GM12878 (cell line): ENCODE data around the gene ADAMTS16. TPM values are rescaled to one million over a fixed set of nuclear protein-coding genes. Genes with fewer than 3 reads are reported as not detected.

Source experiments
- ATAC-seq: fragments of 200-7000 bp; cut with Tn5 transposase; 3 replicates; pipeline ENCODE4 v1.9.1; 2020; ENCODE audit warnings: mild to moderate bottlenecking, moderate library complexity
- BruUV-seq: library from RNA; stranded (reverse); fragments of 400-500 nt; replicated peaks from 2 replicates; lab custom pipeline; 2021; lab: Mats Ljungman, UMichigan
- CTCF ChIA-PET: fragments of 300-600 bp; sonication (Branson Sonifier 250); formaldehyde crosslinking; extraction: SDS; loops from one replicate; lab custom pipeline; 2021; ENCODE audit warnings: inconsistent platforms; lab: Yijun Ruan, JAX
- POLR2A ChIA-PET: fragments of 350-600 bp; formaldehyde crosslinking; extraction: SDS; loops from one replicate; lab custom pipeline; 2021; ENCODE audit warnings: inconsistent platforms; lab: Charles Lee
- RAD21 ChIA-PET: fragments of 300-600 bp; sonication (Branson Sonifier 250); formaldehyde crosslinking; loops from one replicate; lab custom pipeline; 2023; ENCODE audit warnings: antibody characterized with exemption; ENCODE audit not compliant: unreplicated experiment; lab: Charles Lee
- SMC1A ChIA-PET: fragments of 300-600 bp; sonication (Branson Sonifier 250); formaldehyde crosslinking; loops from one replicate; lab custom pipeline; 2023; ENCODE audit not compliant: unreplicated experiment, uncharacterized antibody; lab: Charles Lee
- DNase-seq: peaks from one replicate; pipeline ENCODE4 v3.0.0-alpha.2; 2011; ENCODE audit warnings: low read depth, low spot score
- FAIRE-seq: peaks from 3 replicates; lab custom pipeline; 2011; peaks lifted over from hg19 to GRCh38; lab: Jason Lieb, UNC
- H2AFZ ChIP-seq: 2 replicates; pipeline ENCODE4 v1.6.0; 2011; ENCODE audit warnings: low read depth, low read length, control low read depth; ENCODE audit not compliant: control insufficient read depth
- H3K27ac ChIP-seq: 2 replicates; pipeline ENCODE4 v1.5.1; 2011; ENCODE audit warnings: control low read depth; ENCODE audit not compliant: control insufficient read depth, insufficient read depth
- H3K27me3 ChIP-seq, 2 experiments: replicated peaks in 1 of 2; 2 replicates each; pipeline versions ENCODE4 v1.6.0 to v1.6.1; 2011; ENCODE audit warnings: low read length in 1 of 2; ENCODE audit not compliant: control insufficient read depth in 2 of 2, insufficient read depth in 2 of 2
- H3K36me3 ChIP-seq, 2 experiments: 2 replicates each; pipeline ENCODE4 v1.5.1; 2011; ENCODE audit warnings: low read length in 1 of 2; ENCODE audit not compliant: control insufficient read depth in 2 of 2, insufficient read depth in 2 of 2
- H3K4me1 ChIP-seq: 2 replicates; pipeline ENCODE4 v1.6.1; 2011; ENCODE audit warnings: mild to moderate bottlenecking, low read length, moderate library complexity, mixed read lengths; ENCODE audit not compliant: control insufficient read depth, insufficient read depth
- H3K4me2 ChIP-seq: 2 replicates; pipeline ENCODE4 v1.6.0; 2011; ENCODE audit warnings: control low read depth; ENCODE audit not compliant: control insufficient read depth, insufficient read depth
- H3K4me3 ChIP-seq: fragments of 200-600 bp; sonication (generic); 2 replicates; pipeline ENCODE4 v1.5.1; 2016
- H3K79me2 ChIP-seq: 2 replicates; pipeline ENCODE4 v1.6.0; 2011; ENCODE audit warnings: low read length; ENCODE audit not compliant: control insufficient read depth, insufficient read depth
- H3K9ac ChIP-seq: 2 replicates; pipeline ENCODE4 v1.8.0; 2011; ENCODE audit warnings: low read length, control low read depth, mixed read lengths; ENCODE audit not compliant: control insufficient read depth, insufficient read depth
- H3K9me3 ChIP-seq: replicated peaks from 3 replicates; pipeline ENCODE4 v1.5.1; 2011; ENCODE audit warnings: mild to moderate bottlenecking, low read length; ENCODE audit not compliant: control insufficient read depth, insufficient read depth
- H4K20me1 ChIP-seq: 2 replicates; pipeline ENCODE4 v1.6.0; 2011; ENCODE audit not compliant: control insufficient read depth, insufficient read depth
- BRCA1 ChIP-seq: IDR thresholded peaks from 2 replicates; pipeline ENCODE4 v1.6.1; 2011; ENCODE audit warnings: low read depth, low read length, improper control_type of control experiment
- JUNB ChIP-seq: IDR thresholded peaks from 2 replicates; pipeline ENCODE4 v1.6.1; 2016; ENCODE audit warnings: antibody characterized with exemption, mild to moderate bottlenecking
- KDM1A ChIP-seq: fragments of 200-600 bp; sonication (generic); IDR thresholded peaks from 2 replicates; pipeline ENCODE4 v1.6.1; 2016; ENCODE audit warnings: borderline replicate concordance
- MTA3 ChIP-seq: IDR thresholded peaks from 2 replicates; pipeline ENCODE4 v1.6.1; 2012; ENCODE audit warnings: low read length, inconsistent platforms, borderline replicate concordance
- PKNOX1 ChIP-seq: fragments of 450-650 bp; IDR thresholded peaks from 2 replicates; pipeline ENCODE4 v1.6.1; 2016; ENCODE audit warnings: mild to moderate bottlenecking
- RB1 ChIP-seq: fragments of 450-650 bp; formaldehyde crosslinking; IDR thresholded peaks from 2 replicates; pipeline ENCODE4 v1.6.1; 2017; ENCODE audit warnings: mild to moderate bottlenecking, borderline replicate concordance
- REST ChIP-seq: IDR thresholded peaks from 2 replicates; pipeline ENCODE4 v1.6.1; 2012; ENCODE audit warnings: mild to moderate bottlenecking, low read depth, low read length
- RUNX3 ChIP-seq: IDR thresholded peaks from 2 replicates; pipeline ENCODE4 v1.6.1; 2012; ENCODE audit warnings: low read length, inconsistent platforms
- SREBF2 ChIP-seq: IDR thresholded peaks from 2 replicates; pipeline ENCODE4 v1.6.1; 2012; ENCODE audit warnings: mild to moderate bottlenecking, low read length
- TAF1 ChIP-seq: IDR thresholded peaks from 2 replicates; pipeline ENCODE4 v1.6.1; 2011; ENCODE audit warnings: mild to moderate bottlenecking, low read depth, low read length, borderline replicate concordance
- ZBTB33 ChIP-seq: fragments of 450-650 bp; IDR thresholded peaks from 2 replicates; pipeline ENCODE4 v1.6.1; 2017; ENCODE audit warnings: mild to moderate bottlenecking
- WGBS: methylation state at CpG from one replicate; pipeline ENCODE4 v1.1.6; 2016; ENCODE audit warnings: low lambda C conversion rate; ENCODE audit not compliant: insufficient replicate concordance, insufficient coverage; ENCODE audit errors: missing lambda C conversion rate; 5-methylcytosine and 5-hydroxymethylcytosine counted together
- in situ Hi-C: fragments of 300-500 bp; cut with MboI; formaldehyde crosslinking; loops from 9 replicates; pipeline ENCODE4 v1.14.3; 2018; ENCODE audit warnings: mixed read lengths
- intact Hi-C: fragments of 100-400 bp; cut with micrococcal nuclease; formaldehyde crosslinking; loops from one replicate; pipeline ENCODE4 v1.14.2; 2022; ENCODE audit not compliant: unreplicated experiment
- polyA plus RNA-seq, 11 experiments: library from polyadenylated mRNA; depleted of rRNA in 4 of 11; unstranded in 6 of 11; stranded (reverse) in 5 of 11; fragments of >200 nt; fragmentation: Nextera tagmentation in 4 of 11; fragmentation: Illumina TruSeq in 1 of 11; extraction: Ambion mirVana in 4 of 11; extraction: Trizol in 1 of 11; gene quantifications; 1 replicate in 1 of 11; 2 replicates in 10 of 11; pipeline versions ENCODE4 v1.2.1 to v1.2.3, GENCODE V29; 2011 to 2016; ENCODE audit warnings: inconsistent platforms in 2 of 11, missing spikeins in 2 of 11, low read depth in 1 of 11
- total RNA-seq, 4 experiments: library from RNA; depleted of rRNA in 3 of 4; stranded (reverse); fragments of >200 nt in 3 of 4; fragmentation: Illumina TruSeq in 1 of 4; extraction: Trizol in 1 of 4; gene quantifications; 2 replicates each; pipeline versions ENCODE4 v1.2.1 to v1.2.3, GENCODE V29; 2013 to 2021

ADAMTS16 gene
- total and polyA plus RNA-seq, 10 of the 15 experiments (the other 5 are each of a cell fraction or from before 2014, with no cell fraction given) = 0.04 TPM; not detected in 9

GRCh38 chr5:5101676-5102075 lies 38.5 kb upstream of the ADAMTS16 start:
- H3K27ac ChIP-seq = no peak overlapping the region
- POLR2A ChIA-PET = no interaction called here
- ATAC-seq = no peak
- FAIRE-seq = no peak
- H3K36me3 ChIP-seq = no peaks in the 10 kb centered on the region
- no peaks in the 10 kb centered on the region for H3K4me1 ChIP-seq
- no peaks in the 10 kb centered on the region for H3K79me2 ChIP-seq
- no peaks in the 10 kb centered on the region for H3K9me3 ChIP-seq
- no TSS peak for BruUV-seq
- WGBS = 0% methylated on average over 2 of the region's 2 CpGs
- no peak overlapping the region for H3K4me2 ChIP-seq
- SMC1A ChIA-PET = no interaction called here
- no peak overlapping the region for H3K4me3 ChIP-seq
- no peak overlapping the region for H2AFZ ChIP-seq
- RAD21 ChIA-PET = no interaction called here
- intact Hi-C loops (no loop called here), in situ Hi-C loops (no loop called here)
- no peaks in the 10 kb centered on the region for H3K27me3 ChIP-seq
- no peak for DNase-seq
- H3K9ac ChIP-seq = no peak overlapping the region
- H4K20me1 ChIP-seq = no peaks in the 10 kb centered on the region
- TF ChIP-seq TAF1 (no peak), MTA3 (no peak), ZBTB33 (no peak), SREBF2 (no peak)
- CTCF ChIA-PET = no interaction called here

DNA sequence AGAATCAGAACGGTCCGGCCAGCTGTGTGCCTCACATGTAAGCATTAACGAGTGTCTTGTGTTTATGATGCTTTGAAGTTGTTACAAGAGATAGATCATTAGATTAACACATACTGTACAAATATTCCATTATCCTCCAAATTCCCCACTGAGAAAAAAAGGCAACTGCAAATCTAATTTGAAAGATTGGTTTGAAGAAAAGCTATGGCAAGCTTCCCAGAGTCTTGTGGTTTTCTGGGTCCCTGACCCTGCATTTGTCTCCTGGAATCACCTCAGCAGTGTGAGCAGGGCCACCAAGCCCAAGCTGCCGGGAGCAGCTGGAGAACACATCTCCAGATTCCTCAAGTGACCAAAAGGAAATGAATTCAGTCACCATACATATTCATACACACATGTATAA lies 36.9 kb upstream of the ADAMTS16 start:
- Histone ChIP-seq H3K27me3 (no peaks in the 10 kb centered on the region), H3K4me2 (no peak overlapping the region), H3K9ac (no peak overlapping the region), H3K4me1 (no peaks in the 10 kb centered on the region), H3K27ac (no peak overlapping the region), H3K4me3 (no peak overlapping the region), H4K20me1 (no peaks in the 10 kb centered on the region), H3K36me3 (no peaks in the 10 kb centered on the region), H2AFZ (no peak overlapping the region), H3K79me2 (no peaks in the 10 kb centered on the region), H3K9me3 (no peaks in the 10 kb centered on the region)
- intact Hi-C loops = no loop called here
- WGBS = 31% methylated on average over 4 of the region's 4 CpGs
- no peak for FAIRE-seq
- ATAC-seq = no peak
- ChIA-PET POLR2A (no interaction called here), SMC1A (interaction anchor here (0.9 to 1.6 kb wide), 4 partner anchors 20 to 229 kb away, joined by 3 read pairs; no protein-coding TSS in a partner anchor), CTCF (interaction anchor here (0.5 to 1.6 kb wide), 3 partner anchors 11 to 223 kb away, joined by 3 to 6 read pairs (median 3); no protein-coding TSS in a partner anchor), RAD21 (no interaction called here)
- TF ChIP-seq PKNOX1 = no peak
- no peak for TF ChIP-seq BRCA1
- TF ChIP-seq JUNB = no peak
- TF ChIP-seq REST = no peak
- no peak for TF ChIP-seq KDM1A
- no peak for TF ChIP-seq RB1
- no peak for TF ChIP-seq RUNX3
- no peak for DNase-seq
- in situ Hi-C loops = no loop called here
- no TSS peak for BruUV-seq
